ENCODE measurements around the gene BAZ1B.

DNA sequence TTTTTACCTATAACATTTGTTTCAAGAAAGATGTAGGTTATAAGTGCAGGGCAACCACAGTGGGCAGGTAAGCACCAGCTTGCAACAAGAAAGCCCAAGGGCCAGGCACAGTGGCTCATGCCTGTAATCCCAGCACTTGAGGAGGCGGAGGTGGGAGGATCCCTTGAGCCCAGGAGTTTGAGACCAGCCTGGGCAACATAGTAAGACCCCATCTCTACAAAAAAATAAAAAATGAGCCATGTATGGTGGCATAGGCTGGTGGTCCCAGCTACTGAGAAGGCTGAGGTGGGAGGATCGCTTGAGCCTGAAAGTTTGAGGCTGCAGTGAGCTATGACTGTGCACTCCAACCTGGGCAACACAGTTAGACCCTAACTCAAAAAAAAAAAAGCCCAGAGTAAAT, 22.6 kb upstream of the BAZ1B start:
- TF ChIP-seq, protein P1, sequence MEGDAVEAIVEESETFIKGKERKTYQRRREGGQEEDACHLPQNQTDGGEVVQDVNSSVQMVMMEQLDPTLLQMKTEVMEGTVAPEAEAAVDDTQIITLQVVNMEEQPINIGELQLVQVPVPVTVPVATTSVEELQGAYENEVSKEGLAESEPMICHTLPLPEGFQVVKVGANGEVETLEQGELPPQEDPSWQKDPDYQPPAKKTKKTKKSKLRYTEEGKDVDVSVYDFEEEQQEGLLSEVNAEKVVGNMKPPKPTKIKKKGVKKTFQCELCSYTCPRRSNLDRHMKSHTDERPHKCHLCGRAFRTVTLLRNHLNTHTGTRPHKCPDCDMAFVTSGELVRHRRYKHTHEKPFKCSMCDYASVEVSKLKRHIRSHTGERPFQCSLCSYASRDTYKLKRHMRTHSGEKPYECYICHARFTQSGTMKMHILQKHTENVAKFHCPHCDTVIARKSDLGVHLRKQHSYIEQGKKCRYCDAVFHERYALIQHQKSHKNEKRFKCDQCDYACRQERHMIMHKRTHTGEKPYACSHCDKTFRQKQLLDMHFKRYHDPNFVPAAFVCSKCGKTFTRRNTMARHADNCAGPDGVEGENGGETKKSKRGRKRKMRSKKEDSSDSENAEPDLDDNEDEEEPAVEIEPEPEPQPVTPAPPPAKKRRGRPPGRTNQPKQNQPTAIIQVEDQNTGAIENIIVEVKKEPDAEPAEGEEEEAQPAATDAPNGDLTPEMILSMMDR (conservative IDR thresholded peaks at IDR 0.05; ENCODE audit: low read length) = no peak
- TF ChIP-seq EZH2phosphoT487 (IDR thresholded peaks at IDR 0.05; ENCODE audit: borderline replicate concordance, low read depth, low read length) = no peak

All from OCI-LY7 (cell line).